GM23338 (cell line): Measurements from ENCODE around the gene DENND1B. TPM values are rescaled to one million over a fixed set of nuclear protein-coding genes. Genes with fewer than 3 reads are reported as not detected.

Experiments used
- ATAC-seq: fragments of 200-7000 bp; cut with Tn5 transposase; 3 replicates; pipeline ENCODE4 v1.9.1; 2020
- DNase-seq: peaks from one replicate; pipeline ENCODE4 v3.0.0-alpha.2; 2015; ENCODE audit warnings: low spot score
- H2AFZ ChIP-seq: fragments of 200-600 bp; sonication (generic); 2 replicates; pipeline ENCODE4 v1.8.0; 2016; ENCODE audit warnings: antibody characterized with exemption, mild to moderate bottlenecking, moderate library complexity
- H3F3A ChIP-seq: fragments of 200-600 bp; sonication (generic); replicated peaks from 2 replicates; pipeline ENCODE4 v1.8.0; 2017; ENCODE audit warnings: antibody characterized with exemption, mixed run types, low read depth
- H3K27ac ChIP-seq: fragments of 200-600 bp; sonication (generic); 2 replicates; pipeline ENCODE4 v1.6.1; 2016; ENCODE audit warnings: low read depth
- H3K27me3 ChIP-seq: fragments of 200-600 bp; sonication (generic); 2 replicates; pipeline ENCODE4 v1.8.0; 2016; ENCODE audit warnings: mild to moderate bottlenecking, mixed run types, moderate library complexity; ENCODE audit not compliant: insufficient read depth
- H3K36me3 ChIP-seq: fragments of 200-600 bp; sonication (generic); 2 replicates; pipeline ENCODE4 v1.8.0; 2016; ENCODE audit warnings: mild to moderate bottlenecking; ENCODE audit not compliant: insufficient read depth
- H3K4me1 ChIP-seq: fragments of 200-600 bp; sonication (generic); 2 replicates; pipeline ENCODE4 v1.8.0; 2016; ENCODE audit warnings: mild to moderate bottlenecking, moderate library complexity; ENCODE audit not compliant: insufficient read depth
- H3K4me2 ChIP-seq: fragments of 200-600 bp; sonication (generic); 2 replicates; pipeline ENCODE4 v1.7.1; 2017; ENCODE audit warnings: mixed run types
- H3K4me3 ChIP-seq: fragments of 200-600 bp; sonication (generic); 2 replicates; pipeline ENCODE4 v1.6.1; 2016; ENCODE audit warnings: mixed run types
- H3K79me2 ChIP-seq: fragments of 200-600 bp; sonication (generic); replicated peaks from 2 replicates; pipeline ENCODE4 v1.8.0; 2017; ENCODE audit warnings: mild to moderate bottlenecking; ENCODE audit not compliant: insufficient read depth
- H3K9me2 ChIP-seq: fragments of 200-600 bp; sonication (generic); 2 replicates; pipeline ENCODE4 v1.8.0; 2017; ENCODE audit not compliant: insufficient read depth
- H4K20me1 ChIP-seq: fragments of 200-600 bp; sonication (generic); replicated peaks from 2 replicates; pipeline ENCODE4 v1.8.0; 2017; ENCODE audit warnings: mild to moderate bottlenecking; ENCODE audit not compliant: insufficient read depth
- H3K27ac Mint-ChIP-seq: 2 replicates; pipeline ENCODE4 v1.8.0; 2020; ENCODE audit warnings: inconsistent platforms, mild to moderate bottlenecking, moderate library complexity, mixed read lengths
- H3K27me3 Mint-ChIP-seq: 3 replicates; pipeline ENCODE4 v1.8.0; 2022; ENCODE audit warnings: low read depth, mild to moderate bottlenecking, moderate library complexity, mixed read lengths, inconsistent platforms; ENCODE audit not compliant: insufficient read depth, poor library complexity
- H3K36me3 Mint-ChIP-seq: 3 replicates; pipeline ENCODE4 v1.8.0; 2021; ENCODE audit warnings: low read depth, mild to moderate bottlenecking, inconsistent platforms, moderate library complexity, mixed read lengths
- H3K4me1 Mint-ChIP-seq: 3 replicates; pipeline ENCODE4 v1.8.0; 2020; ENCODE audit warnings: mild to moderate bottlenecking, inconsistent platforms, mixed read lengths
- H3K4me3 Mint-ChIP-seq: 3 replicates; pipeline ENCODE4 v1.8.0; 2021; ENCODE audit warnings: moderate library complexity, mild to moderate bottlenecking, inconsistent platforms, mixed read lengths
- H3K9me3 Mint-ChIP-seq: 3 replicates; pipeline ENCODE4 v1.8.0; 2020; ENCODE audit warnings: moderate library complexity, mild to moderate bottlenecking, inconsistent platforms, mixed read lengths
- CREB1 ChIP-seq: fragments of 250-450 bp; sonication (Bioruptor Pico); IDR thresholded peaks from 2 replicates; pipeline ENCODE4 v1.5.0; 2020; ENCODE audit warnings: low read depth, mild to moderate bottlenecking, moderate library complexity
- EZH2 ChIP-seq: fragments of 200-600 bp; sonication (generic); IDR thresholded peaks from one replicate; pipeline ENCODE4 v1.8.0; 2017; ENCODE audit warnings: antibody characterized with exemption, mild to moderate bottlenecking, low read depth; ENCODE audit not compliant: unreplicated experiment
- EZH2phosphoT487 ChIP-seq: fragments of 200-600 bp; sonication (generic); IDR thresholded peaks from one replicate; pipeline ENCODE4 v1.8.1; 2018; ENCODE audit warnings: antibody characterized with exemption; ENCODE audit not compliant: unreplicated experiment
- JUNB ChIP-seq: IDR thresholded peaks from one replicate; pipeline ENCODE4 v1.6.1; 2016; ENCODE audit warnings: antibody characterized with exemption; ENCODE audit not compliant: unreplicated experiment
- NANOG ChIP-seq: IDR thresholded peaks from 2 replicates; pipeline ENCODE4 v1.6.1; 2016; ENCODE audit warnings: antibody characterized with exemption, borderline replicate concordance
- POLR2AphosphoS5 ChIP-seq: IDR thresholded peaks from 2 replicates; pipeline ENCODE4 v1.6.1; 2016; ENCODE audit warnings: antibody characterized with exemption, low read depth
- STAT1 ChIP-seq: IDR thresholded peaks from one replicate; pipeline ENCODE4 v1.6.1; 2016; ENCODE audit warnings: antibody characterized with exemption; ENCODE audit not compliant: unreplicated experiment
- ZNF114 ChIP-seq: fragments of 250-450 bp; sonication (Bioruptor Pico); IDR thresholded peaks from 2 replicates; pipeline ENCODE4 v1.5.0; 2020; ENCODE audit warnings: mild to moderate bottlenecking, moderate library complexity
- ZNF331 ChIP-seq: fragments of 250-450 bp; sonication (Bioruptor Pico); IDR thresholded peaks from 2 replicates; pipeline ENCODE4 v1.5.0; 2020; ENCODE audit warnings: low read depth, mild to moderate bottlenecking, moderate library complexity
- polyA plus RNA-seq: library from polyadenylated mRNA; unstranded; fragments of >200 nt; fragmentation: Nextera tagmentation; extraction: Ambion mirVana; gene quantifications from 2 replicates; pipeline ENCODE4 v1.2.1, GENCODE V29; 2016
- total RNA-seq: library from RNA; depleted of rRNA; stranded (reverse); fragments of >200 nt; shearing (Covaris generic); gene quantifications from 2 replicates; pipeline ENCODE4 v1.2.3, GENCODE V29; 2014
- TF ChIP-seq, protein P1 (sequence below): IDR thresholded peaks from 2 replicates; pipeline ENCODE4 v1.6.1; 2016; ENCODE audit warnings: antibody characterized with exemption
- TF ChIP-seq, protein P2 (sequence below): IDR thresholded peaks from one replicate; pipeline ENCODE4 v1.6.1; 2018; ENCODE audit warnings: antibody characterized with exemption; ENCODE audit not compliant: unreplicated experiment
- TF ChIP-seq, protein P3 (sequence below), 2 experiments: fragments of 200-600 bp in 1 of 2; sonication (generic) in 1 of 2; conservative IDR thresholded peaks; 2 replicates each; pipeline versions ENCODE4 v1.5.1 to v1.6.1; 2016 to 2017; ENCODE audit warnings: antibody characterized with exemption in 2 of 2, low read depth in 2 of 2, mild to moderate bottlenecking in 2 of 2, moderate library complexity in 1 of 2
- TF ChIP-seq, protein P4 (sequence below): fragments of 250-450 bp; sonication (Bioruptor Pico); IDR thresholded peaks from 2 replicates; pipeline ENCODE4 v1.5.0; 2020; ENCODE audit warnings: mild to moderate bottlenecking, moderate library complexity

The DENND1B gene
- total and polyA plus RNA-seq, 2 experiments from 2014 or later = 4.3 to 5.2 TPM

GRCh38 chr1:197632005-197632404 is 143.3 kb downstream of the DENND1B start (continued):
- TF ChIP-seq, protein P1, sequence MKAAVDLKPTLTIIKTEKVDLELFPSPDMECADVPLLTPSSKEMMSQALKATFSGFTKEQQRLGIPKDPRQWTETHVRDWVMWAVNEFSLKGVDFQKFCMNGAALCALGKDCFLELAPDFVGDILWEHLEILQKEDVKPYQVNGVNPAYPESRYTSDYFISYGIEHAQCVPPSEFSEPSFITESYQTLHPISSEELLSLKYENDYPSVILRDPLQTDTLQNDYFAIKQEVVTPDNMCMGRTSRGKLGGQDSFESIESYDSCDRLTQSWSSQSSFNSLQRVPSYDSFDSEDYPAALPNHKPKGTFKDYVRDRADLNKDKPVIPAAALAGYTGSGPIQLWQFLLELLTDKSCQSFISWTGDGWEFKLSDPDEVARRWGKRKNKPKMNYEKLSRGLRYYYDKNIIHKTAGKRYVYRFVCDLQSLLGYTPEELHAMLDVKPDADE = no peak
- no peak for TF ChIP-seq EZH2phosphoT487

DNA sequence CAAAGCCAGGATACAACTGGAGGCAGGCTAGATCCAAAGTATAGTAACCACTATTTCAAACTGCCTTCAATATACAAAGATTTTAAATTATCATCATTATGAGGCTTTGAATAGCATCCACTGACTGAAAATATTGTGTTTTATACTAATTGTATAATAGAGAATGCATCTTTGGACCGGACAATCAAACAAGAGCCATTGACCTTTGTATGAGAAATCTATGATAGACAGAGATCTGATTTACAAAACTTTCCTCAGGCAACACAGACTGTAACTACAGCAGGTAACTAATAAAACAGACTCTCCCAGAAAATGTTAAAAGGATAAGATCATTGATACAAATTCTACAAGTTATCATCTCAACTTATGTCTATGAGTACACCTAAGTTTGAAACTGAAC is 152.9 kb downstream of the DENND1B start:
- H4K20me1 ChIP-seq = no peaks in the 10 kb centered on the region
- H2AFZ ChIP-seq = no peak overlapping the region
- no peak overlapping the region for H3K4me2 ChIP-seq
- no peaks in the 10 kb centered on the region for H3K4me1 ChIP-seq
- no peaks in the 10 kb centered on the region for H3K27me3 ChIP-seq
- ATAC-seq (no peak), DNase-seq (no peak)
- no peak overlapping the region for H3K27ac Mint-ChIP-seq
- H3K9me3 Mint-ChIP-seq = no peaks in the 10 kb centered on the region; the same call in 2 of the 3 replicates
- H3K79me2 ChIP-seq = no peaks in the 10 kb centered on the region
- H3F3A ChIP-seq = no peaks in the 10 kb centered on the region
- H3K36me3 Mint-ChIP-seq = no peaks in the 10 kb centered on the region
- no peak overlapping the region for H3K4me3 Mint-ChIP-seq
- H3K4me1 Mint-ChIP-seq = peaks cover 8% of the 10 kb centered on the region; the same call in 2 of the 3 replicates
- no peaks in the 10 kb centered on the region for H3K27me3 Mint-ChIP-seq
- H3K27ac ChIP-seq = no peak overlapping the region
- no peaks in the 10 kb centered on the region for H3K36me3 ChIP-seq
- no peak overlapping the region for H3K4me3 ChIP-seq
- no peaks in the 10 kb centered on the region for H3K9me2 ChIP-seq
- TF ChIP-seq, protein P2, sequence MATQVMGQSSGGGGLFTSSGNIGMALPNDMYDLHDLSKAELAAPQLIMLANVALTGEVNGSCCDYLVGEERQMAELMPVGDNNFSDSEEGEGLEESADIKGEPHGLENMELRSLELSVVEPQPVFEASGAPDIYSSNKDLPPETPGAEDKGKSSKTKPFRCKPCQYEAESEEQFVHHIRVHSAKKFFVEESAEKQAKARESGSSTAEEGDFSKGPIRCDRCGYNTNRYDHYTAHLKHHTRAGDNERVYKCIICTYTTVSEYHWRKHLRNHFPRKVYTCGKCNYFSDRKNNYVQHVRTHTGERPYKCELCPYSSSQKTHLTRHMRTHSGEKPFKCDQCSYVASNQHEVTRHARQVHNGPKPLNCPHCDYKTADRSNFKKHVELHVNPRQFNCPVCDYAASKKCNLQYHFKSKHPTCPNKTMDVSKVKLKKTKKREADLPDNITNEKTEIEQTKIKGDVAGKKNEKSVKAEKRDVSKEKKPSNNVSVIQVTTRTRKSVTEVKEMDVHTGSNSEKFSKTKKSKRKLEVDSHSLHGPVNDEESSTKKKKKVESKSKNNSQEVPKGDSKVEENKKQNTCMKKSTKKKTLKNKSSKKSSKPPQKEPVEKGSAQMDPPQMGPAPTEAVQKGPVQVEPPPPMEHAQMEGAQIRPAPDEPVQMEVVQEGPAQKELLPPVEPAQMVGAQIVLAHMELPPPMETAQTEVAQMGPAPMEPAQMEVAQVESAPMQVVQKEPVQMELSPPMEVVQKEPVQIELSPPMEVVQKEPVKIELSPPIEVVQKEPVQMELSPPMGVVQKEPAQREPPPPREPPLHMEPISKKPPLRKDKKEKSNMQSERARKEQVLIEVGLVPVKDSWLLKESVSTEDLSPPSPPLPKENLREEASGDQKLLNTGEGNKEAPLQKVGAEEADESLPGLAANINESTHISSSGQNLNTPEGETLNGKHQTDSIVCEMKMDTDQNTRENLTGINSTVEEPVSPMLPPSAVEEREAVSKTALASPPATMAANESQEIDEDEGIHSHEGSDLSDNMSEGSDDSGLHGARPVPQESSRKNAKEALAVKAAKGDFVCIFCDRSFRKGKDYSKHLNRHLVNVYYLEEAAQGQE = no peak
- no peak for TF ChIP-seq ZNF331 (CRISPR knock-in tag)
- TF ChIP-seq POLR2AphosphoS5 = no peak
- no peak for TF ChIP-seq CREB1 (CRISPR knock-in tag)
- TF ChIP-seq, protein P3, sequence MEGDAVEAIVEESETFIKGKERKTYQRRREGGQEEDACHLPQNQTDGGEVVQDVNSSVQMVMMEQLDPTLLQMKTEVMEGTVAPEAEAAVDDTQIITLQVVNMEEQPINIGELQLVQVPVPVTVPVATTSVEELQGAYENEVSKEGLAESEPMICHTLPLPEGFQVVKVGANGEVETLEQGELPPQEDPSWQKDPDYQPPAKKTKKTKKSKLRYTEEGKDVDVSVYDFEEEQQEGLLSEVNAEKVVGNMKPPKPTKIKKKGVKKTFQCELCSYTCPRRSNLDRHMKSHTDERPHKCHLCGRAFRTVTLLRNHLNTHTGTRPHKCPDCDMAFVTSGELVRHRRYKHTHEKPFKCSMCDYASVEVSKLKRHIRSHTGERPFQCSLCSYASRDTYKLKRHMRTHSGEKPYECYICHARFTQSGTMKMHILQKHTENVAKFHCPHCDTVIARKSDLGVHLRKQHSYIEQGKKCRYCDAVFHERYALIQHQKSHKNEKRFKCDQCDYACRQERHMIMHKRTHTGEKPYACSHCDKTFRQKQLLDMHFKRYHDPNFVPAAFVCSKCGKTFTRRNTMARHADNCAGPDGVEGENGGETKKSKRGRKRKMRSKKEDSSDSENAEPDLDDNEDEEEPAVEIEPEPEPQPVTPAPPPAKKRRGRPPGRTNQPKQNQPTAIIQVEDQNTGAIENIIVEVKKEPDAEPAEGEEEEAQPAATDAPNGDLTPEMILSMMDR (conservative IDR thresholded peaks at IDR 0.05; ENCODE audit: low read depth in 2 of 2) = no peak
- no peak for TF ChIP-seq EZH2
- no peak for TF ChIP-seq STAT1
- TF ChIP-seq, protein P4, sequence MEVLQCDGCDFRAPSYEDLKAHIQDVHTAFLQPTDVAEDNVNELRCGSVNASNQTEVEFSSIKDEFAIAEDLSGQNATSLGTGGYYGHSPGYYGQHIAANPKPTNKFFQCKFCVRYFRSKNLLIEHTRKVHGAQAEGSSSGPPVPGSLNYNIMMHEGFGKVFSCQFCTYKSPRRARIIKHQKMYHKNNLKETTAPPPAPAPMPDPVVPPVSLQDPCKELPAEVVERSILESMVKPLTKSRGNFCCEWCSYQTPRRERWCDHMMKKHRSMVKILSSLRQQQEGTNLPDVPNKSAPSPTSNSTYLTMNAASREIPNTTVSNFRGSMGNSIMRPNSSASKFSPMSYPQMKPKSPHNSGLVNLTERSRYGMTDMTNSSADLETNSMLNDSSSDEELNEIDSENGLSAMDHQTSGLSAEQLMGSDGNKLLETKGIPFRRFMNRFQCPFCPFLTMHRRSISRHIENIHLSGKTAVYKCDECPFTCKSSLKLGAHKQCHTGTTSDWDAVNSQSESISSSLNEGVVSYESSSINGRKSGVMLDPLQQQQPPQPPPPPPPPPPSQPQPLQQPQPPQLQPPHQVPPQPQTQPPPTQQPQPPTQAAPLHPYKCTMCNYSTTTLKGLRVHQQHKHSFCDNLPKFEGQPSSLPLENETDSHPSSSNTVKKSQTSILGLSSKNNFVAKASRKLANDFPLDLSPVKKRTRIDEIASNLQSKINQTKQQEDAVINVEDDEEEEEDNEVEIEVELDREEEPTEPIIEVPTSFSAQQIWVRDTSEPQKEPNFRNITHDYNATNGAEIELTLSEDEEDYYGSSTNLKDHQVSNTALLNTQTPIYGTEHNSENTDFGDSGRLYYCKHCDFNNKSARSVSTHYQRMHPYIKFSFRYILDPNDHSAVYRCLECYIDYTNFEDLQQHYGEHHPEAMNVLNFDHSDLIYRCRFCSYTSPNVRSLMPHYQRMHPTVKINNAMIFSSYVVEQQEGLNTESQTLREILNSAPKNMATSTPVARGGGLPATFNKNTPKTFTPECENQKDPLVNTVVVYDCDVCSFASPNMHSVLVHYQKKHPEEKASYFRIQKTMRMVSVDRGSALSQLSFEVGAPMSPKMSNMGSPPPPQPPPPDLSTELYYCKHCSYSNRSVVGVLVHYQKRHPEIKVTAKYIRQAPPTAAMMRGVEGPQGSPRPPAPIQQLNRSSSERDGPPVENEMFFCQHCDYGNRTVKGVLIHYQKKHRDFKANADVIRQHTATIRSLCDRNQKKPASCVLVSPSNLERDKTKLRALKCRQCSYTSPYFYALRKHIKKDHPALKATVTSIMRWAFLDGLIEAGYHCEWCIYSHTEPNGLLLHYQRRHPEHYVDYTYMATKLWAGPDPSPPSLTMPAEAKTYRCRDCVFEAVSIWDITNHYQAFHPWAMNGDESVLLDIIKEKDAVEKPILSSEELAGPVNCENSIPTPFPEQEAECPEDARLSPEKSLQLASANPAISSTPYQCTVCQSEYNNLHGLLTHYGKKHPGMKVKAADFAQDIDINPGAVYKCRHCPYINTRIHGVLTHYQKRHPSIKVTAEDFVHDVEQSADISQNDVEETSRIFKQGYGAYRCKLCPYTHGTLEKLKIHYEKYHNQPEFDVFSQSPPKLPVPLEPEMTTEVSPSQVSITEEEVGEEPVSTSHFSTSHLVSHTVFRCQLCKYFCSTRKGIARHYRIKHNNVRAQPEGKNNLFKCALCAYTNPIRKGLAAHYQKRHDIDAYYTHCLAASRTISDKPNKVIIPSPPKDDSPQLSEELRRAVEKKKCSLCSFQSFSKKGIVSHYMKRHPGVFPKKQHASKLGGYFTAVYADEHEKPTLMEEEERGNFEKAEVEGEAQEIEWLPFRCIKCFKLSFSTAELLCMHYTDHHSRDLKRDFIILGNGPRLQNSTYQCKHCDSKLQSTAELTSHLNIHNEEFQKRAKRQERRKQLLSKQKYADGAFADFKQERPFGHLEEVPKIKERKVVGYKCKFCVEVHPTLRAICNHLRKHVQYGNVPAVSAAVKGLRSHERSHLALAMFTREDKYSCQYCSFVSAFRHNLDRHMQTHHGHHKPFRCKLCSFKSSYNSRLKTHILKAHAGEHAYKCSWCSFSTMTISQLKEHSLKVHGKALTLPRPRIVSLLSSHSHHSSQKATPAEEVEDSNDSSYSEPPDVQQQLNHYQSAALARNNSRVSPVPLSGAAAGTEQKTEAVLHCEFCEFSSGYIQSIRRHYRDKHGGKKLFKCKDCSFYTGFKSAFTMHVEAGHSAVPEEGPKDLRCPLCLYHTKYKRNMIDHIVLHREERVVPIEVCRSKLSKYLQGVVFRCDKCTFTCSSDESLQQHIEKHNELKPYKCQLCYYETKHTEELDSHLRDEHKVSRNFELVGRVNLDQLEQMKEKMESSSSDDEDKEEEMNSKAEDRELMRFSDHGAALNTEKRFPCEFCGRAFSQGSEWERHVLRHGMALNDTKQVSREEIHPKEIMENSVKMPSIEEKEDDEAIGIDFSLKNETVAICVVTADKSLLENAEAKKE (CRISPR knock-in tag) = no peak
- TF ChIP-seq ZNF114 = no peak
- no peak for TF ChIP-seq JUNB
- TF ChIP-seq NANOG = no peak
